Activated T-cell treated with anti-CD3 and anti-CD28 coated beads, Interleukin-2, amount 50 U/mL, for 72 hours (primary cell): ENCODE results near the gene NUP214. TPM values are rescaled to one million over a fixed set of nuclear protein-coding genes. Genes with fewer than 3 reads are reported as not detected.
A peak's percentile ranks its signal among the peaks of the same experiment; 100 is the strongest.

ENCODE experiments used
- ATAC-seq, 2 donors: fragments of 150-1000 bp; cut with Tn5 transposase; replicated peaks in 1 of 2; 2 replicates each; pipeline ENCODE4 v1.10.0; 2021; ENCODE audit warnings: moderate library complexity in 2 of 2, mild to moderate bottlenecking in 1 of 2
- DNase-seq, 2 donors: peaks; one replicate each; pipeline ENCODE4 v3.0.0; 2021 to 2022; ENCODE audit warnings: mixed read lengths in 1 of 2
- H3K27ac Mint-ChIP-seq: one replicate; pipeline ENCODE4 v1.8.0; 2022; ENCODE audit warnings: mild to moderate bottlenecking, moderate library complexity, mixed read lengths
- H3K27me3 Mint-ChIP-seq: one replicate; pipeline ENCODE4 v1.8.0; 2022; ENCODE audit warnings: low read depth, mixed read lengths
- H3K36me3 Mint-ChIP-seq, 2 donors: one replicate each; pipeline ENCODE4 v1.8.0; 2022; ENCODE audit warnings: mixed read lengths in 2 of 2, mild to moderate bottlenecking in 1 of 2; ENCODE audit not compliant: insufficient read depth in 2 of 2
- H3K4me1 Mint-ChIP-seq: one replicate; pipeline ENCODE4 v1.8.0; 2022; ENCODE audit warnings: low read depth, mixed read lengths
- H3K4me3 Mint-ChIP-seq, 2 donors: one replicate each; pipeline ENCODE4 v1.8.0; 2022; ENCODE audit warnings: mild to moderate bottlenecking in 2 of 2, mixed read lengths in 2 of 2, moderate library complexity in 2 of 2
- H3K9me3 Mint-ChIP-seq, 2 donors: one replicate each; pipeline ENCODE4 v1.8.0; 2022; ENCODE audit warnings: mixed read lengths in 2 of 2
- total RNA-seq, 2 donors: library from RNA; stranded (reverse); gene quantifications; one replicate each; pipeline ENCODE4 v1.2.3, GENCODE V29; 2022

The NUP214 gene
- total RNA-seq, 2 donors from 2014 or later, result 67.6 to 78.5 TPM

DNA sequence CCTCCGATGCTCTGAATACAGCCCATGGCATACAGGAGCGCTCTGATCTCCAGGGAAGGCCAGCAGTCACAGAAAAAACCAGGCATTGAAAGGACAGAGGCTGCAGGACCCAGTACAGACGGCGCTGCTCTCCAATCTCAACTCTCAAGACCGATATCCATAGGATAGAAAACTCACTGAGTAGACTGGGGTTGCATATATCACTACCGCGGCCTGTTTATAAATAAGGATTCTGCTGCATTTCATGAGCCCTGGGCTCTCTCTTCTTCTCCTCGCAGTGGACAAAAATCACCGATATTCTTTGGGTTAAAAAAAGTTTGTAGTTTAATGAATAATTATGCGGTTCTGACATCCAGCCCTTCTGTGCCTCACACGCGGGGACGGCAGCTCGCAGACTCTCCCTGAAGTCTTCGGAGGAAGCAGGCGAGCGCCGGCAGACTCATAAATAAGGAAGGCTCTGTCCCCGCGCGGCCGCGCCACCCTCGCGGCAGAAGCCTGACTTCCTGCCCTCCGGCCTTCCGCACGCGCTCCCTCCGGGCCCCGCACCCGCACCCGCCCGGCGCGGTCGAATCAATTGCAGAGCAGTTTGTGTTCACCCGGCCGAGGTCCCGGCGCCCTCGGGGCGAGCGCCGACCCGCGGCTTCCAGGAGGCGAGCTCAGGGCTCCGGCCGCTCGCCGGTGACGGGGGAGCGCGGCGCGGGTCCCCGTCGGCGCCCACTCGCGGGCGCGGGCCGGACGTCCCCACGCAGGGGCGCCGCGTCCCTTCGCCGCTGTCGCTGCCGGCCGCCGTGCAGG is 150.9 kb downstream of the NUP214 start, which contains the start of gene FAM78A:
Gene FAM78A (minus strand): TSS at position 417 of the 795 bp plus-strand sequence. CDS start 331 bp downstream, at position 86.
- H3K4me3 Mint-ChIP-seq, result peak within 1 kb of the TSS; percentile 93 to 100
- peak within 1 kb of the TSS; percentile 100 for H3K27ac Mint-ChIP-seq
- peak; percentile 70 to 76 for DNase-seq
- no peaks in the 10 kb centered on the region for H3K9me3 Mint-ChIP-seq
- peaks cover 15 to 27% of the 10 kb centered on the region in 2 donors for H3K36me3 Mint-ChIP-seq
- ATAC-seq, result peak; percentile 23 to 26
- peaks cover 31% of the 10 kb centered on the region for H3K4me1 Mint-ChIP-seq
- H3K27me3 Mint-ChIP-seq, result peaks cover 5% of the 10 kb centered on the region

DNA sequence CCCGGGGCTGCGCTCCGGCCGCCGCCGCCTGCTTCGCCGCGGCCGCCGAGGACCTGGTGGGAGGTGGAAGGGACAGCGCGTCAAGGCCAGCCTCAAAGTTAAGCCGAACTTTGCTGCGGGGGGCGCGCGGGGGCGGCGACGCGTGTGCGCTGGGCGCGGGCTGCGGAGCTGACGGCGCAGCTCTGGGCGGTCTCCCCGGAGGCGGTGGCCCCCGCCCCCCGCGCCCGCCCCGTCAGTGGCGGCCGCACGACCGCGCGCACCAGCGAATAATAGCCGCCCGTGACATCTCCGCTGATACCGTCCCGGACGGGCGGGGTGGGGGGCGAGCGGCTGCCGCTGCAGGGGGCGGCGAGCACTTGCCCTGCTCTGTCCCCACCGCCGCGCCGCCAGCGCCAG is 151.5 kb downstream of the NUP214 start:
- no peak overlapping the region for H3K27ac Mint-ChIP-seq

DNA sequence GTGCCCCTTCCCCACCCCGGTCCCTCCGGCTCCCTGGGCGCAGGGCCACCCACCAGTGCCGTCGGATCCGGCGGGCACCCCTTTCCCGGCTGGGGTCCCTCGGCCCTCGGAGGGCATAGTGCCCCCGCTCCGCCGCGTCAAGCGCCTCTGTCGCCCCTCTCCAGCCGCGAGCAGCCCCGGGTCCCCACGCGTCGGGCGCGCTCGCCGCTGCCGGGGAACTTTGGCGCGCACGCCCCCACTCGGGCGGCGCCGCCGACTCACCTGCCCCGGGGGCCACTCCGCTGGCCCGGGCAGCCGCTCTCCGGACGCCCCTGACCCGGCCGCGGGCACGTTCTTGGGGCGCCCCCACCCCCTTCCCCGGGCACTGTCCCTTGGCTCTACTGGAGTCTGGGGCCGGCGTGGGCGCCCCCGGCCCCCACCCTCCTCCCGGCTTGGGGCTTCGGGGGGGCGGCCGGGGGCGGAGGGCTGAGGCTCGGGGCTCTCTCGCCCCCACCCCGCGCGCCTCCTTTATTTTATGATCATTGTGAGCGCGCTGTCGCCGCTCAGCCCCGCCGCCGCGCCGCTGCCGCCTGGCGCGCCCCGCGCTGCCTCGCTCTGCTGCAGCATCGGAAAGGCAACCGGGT is 152.0 kb downstream of the NUP214 start:
- no peaks in the 10 kb centered on the region for H3K9me3 Mint-ChIP-seq
- peak overlapping the region; percentile 20 to 86 for H3K4me3 Mint-ChIP-seq
- peaks cover 14 to 27% of the 10 kb centered on the region in 2 donors for H3K36me3 Mint-ChIP-seq
- H3K4me1 Mint-ChIP-seq, result peaks cover 30% of the 10 kb centered on the region
- H3K27ac Mint-ChIP-seq, result no peak overlapping the region
- DNase-seq (peak; percentile 34 to 55), ATAC-seq (peak; percentile 4 to 12)
- peaks cover 16% of the 10 kb centered on the region for H3K27me3 Mint-ChIP-seq

More for the DNA sequence above, 151.5 kb downstream of the NUP214 start:
- Mint-ChIP-seq H3K4me3 (peak overlapping the region in 1 of 2 donors; percentile 59), H3K36me3 (peaks cover 15 to 27% of the 10 kb centered on the region in 2 donors), H3K9me3 (no peaks in the 10 kb centered on the region), H3K27me3 (peaks cover 11% of the 10 kb centered on the region), H3K4me1 (peaks cover 30% of the 10 kb centered on the region)
- DNase-seq (peak; percentile 45 to 50), ATAC-seq (peak; percentile 35 to 51)

DNA sequence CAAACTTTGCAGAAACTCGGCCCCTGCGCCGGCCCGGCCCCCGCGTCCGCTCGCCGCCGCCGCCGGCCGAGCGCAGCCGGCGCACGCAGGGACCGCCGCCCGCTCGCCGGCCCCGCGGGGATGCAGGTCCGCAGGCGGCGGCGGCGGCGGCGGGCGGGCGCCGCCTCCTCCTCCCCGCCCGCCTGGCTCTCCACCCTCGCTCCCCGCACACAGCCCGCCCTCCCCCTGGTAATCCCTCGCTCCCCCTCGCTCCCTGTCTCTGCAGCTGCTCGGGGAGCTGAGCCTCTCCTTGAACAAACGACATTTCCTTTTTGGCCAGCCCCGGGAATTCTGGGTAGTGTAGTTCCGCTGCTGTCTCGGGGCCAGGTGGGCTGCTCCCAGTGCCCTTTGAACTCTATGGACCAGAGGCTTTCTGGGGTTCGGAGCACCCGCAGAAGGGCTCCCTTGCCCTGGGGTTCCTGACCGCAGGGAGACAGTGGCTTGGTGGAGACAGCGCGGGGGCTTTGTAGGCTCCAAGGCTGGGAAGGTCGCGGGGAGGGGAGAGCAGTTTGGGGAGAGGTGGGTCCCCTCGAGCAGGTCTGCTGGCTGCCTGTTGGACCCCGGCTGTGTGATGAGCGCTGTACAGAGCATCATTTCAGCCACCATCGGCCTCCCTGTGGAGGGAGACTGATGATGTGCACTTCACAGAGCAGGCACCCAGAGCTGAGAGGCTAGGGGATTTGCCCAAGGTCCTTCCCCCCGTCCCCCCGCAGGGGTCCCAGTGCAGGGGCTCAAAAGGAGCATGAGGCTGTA is 152.7 kb downstream of the NUP214 start:
- Mint-ChIP-seq H3K36me3 (peaks cover 14 to 27% of the 10 kb centered on the region in 2 donors), H3K9me3 (no peaks in the 10 kb centered on the region), H3K4me3 (peak overlapping the region; percentile 73 to 86), H3K27me3 (peaks cover 17% of the 10 kb centered on the region), H3K27ac (peak overlapping the region; percentile 4), H3K4me1 (peaks cover 25% of the 10 kb centered on the region)
- DNase-seq, result peak; percentile 72 to 73
- peak; percentile 46 to 47 for ATAC-seq

DNA sequence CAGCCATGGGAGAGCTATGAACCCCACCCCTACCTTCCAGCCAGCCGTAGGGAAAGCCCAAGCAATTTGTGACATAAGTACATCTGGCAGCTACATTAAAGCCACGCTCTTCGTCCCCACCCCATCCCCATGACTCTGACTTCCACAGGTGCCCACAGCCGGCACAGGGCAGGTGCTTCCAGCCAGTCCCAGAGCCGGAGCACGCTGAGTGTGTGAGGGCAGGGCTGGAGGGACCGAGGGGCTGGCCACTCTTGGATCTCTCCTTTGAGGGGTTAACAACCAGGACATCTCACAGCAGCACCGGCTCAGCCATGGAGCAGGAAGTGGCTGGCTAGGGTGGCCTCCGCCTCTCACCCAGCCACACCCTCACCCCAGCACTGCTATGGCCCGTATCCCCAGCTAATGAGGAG is 153.3 kb downstream of the NUP214 start:
- peak overlapping the region; percentile 73 to 86 for H3K4me3 Mint-ChIP-seq
- DNase-seq, result peak in 1 of 2 donors; percentile 39
- no peak overlapping the region for H3K27ac Mint-ChIP-seq
- H3K27me3 Mint-ChIP-seq, result peaks cover 17% of the 10 kb centered on the region
- H3K4me1 Mint-ChIP-seq, result peaks cover 24% of the 10 kb centered on the region
- peaks cover 14 to 22% of the 10 kb centered on the region in 2 donors for H3K36me3 Mint-ChIP-seq
- no peaks in the 10 kb centered on the region for H3K9me3 Mint-ChIP-seq
- no peak for ATAC-seq

DNA sequence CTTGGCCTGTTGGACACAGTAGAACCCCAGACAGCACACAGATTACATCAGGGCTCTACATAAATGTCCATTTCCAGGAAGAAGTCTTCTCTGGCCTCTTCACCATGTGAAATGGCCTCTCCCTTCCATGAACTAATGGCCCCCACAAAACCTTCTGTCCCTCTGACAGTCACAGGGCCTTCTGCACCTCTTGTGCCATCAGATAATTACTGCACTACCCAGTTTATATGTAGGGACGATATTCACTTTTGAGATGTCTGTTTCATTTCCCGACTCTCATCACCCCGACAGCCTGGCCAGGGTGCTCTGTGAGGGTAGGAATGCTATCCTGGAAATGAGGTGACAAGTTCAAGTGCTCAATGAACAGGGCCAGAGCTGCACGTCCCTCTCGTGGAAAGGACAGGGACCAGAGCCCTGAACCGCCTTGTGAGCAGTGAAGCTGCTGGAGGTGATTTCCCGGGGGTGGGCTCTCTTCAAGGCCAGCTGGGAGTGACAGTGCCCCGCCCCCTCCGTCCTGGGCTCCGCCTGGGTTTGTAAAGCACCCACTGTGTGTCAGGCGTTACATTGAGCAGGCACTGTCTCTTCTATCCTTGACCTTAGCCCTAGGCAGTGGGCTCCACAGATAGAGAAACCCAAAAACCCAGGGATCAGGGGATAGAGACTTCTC is 153.9 kb downstream of the NUP214 start:
- Mint-ChIP-seq H3K36me3 (peaks cover 14 to 19% of the 10 kb centered on the region in 2 donors), H3K27ac (no peak overlapping the region), H3K27me3 (peaks cover 17% of the 10 kb centered on the region), H3K9me3 (no peaks in the 10 kb centered on the region), H3K4me3 (peak overlapping the region in 1 of 2 donors; percentile 73), H3K4me1 (peaks cover 24% of the 10 kb centered on the region)
- ATAC-seq (no peak), DNase-seq (no peak)

DNA sequence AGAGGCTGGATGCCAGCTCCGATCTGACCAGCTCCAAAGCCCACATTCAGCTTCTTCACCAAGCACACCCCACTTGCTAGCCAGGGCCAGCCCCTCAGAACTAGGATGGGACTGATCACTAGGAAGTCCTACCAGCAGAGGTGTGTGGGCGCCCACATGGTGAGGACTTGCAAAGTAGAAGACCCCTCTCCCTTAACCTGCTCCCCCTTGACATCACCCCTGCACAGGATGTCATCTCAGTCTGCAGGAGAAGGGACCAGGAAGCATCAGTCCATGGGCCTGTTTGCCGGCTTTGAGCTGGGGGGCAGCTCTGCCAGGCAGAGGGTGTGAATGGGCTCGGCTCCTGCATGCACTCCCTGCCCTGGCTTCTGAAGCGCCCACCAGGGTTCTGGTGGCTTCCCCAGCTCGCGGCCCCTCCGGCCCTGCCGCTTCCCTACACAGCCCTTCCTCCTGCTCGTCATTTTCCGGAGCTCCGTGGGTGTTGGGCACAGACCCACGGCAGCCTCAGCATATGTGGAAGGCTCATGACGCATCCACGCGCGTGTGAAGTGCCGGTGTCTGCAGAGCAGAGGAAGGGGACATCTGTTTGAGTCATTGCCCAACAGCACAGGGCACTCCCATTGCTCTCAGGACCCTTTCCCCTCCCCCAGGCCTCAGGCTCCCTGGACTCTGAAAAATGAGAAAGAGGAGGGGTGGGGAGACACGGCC is 154.6 kb downstream of the NUP214 start:
- Mint-ChIP-seq H3K27ac (no peak overlapping the region), H3K4me1 (peaks cover 24% of the 10 kb centered on the region), H3K27me3 (peaks cover 17% of the 10 kb centered on the region), H3K36me3 (peaks cover 9 to 16% of the 10 kb centered on the region in 2 donors), H3K9me3 (no peaks in the 10 kb centered on the region), H3K4me3 (no peak overlapping the region)
- DNase-seq, result no peak
- no peak for ATAC-seq

DNA sequence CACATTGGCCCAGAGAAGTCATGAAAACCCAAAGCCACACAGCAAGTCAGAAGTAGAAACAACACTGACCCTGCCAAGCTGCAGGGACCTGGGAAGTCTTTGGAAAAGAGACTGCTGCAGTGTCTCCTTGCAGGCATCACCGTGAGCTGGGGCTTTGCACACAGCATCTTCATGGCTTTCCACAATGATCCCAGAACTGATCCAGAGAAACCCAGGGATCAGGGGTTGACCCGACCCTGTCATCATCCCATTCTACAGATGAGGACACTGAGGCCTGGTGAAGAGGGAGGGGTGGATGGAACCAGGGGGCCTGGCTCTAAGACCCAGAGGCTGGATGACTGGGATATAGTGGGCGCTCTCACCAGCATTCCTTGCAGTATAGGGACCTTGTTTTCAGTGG is 155.3 kb downstream of the NUP214 start:
- Mint-ChIP-seq H3K27ac (no peak overlapping the region), H3K4me1 (peaks cover 24% of the 10 kb centered on the region), H3K27me3 (peaks cover 17% of the 10 kb centered on the region), H3K36me3 (peaks cover 4 to 9% of the 10 kb centered on the region in 2 donors), H3K9me3 (no peaks in the 10 kb centered on the region), H3K4me3 (no peak overlapping the region)
- DNase-seq (no peak), ATAC-seq (no peak)

DNA sequence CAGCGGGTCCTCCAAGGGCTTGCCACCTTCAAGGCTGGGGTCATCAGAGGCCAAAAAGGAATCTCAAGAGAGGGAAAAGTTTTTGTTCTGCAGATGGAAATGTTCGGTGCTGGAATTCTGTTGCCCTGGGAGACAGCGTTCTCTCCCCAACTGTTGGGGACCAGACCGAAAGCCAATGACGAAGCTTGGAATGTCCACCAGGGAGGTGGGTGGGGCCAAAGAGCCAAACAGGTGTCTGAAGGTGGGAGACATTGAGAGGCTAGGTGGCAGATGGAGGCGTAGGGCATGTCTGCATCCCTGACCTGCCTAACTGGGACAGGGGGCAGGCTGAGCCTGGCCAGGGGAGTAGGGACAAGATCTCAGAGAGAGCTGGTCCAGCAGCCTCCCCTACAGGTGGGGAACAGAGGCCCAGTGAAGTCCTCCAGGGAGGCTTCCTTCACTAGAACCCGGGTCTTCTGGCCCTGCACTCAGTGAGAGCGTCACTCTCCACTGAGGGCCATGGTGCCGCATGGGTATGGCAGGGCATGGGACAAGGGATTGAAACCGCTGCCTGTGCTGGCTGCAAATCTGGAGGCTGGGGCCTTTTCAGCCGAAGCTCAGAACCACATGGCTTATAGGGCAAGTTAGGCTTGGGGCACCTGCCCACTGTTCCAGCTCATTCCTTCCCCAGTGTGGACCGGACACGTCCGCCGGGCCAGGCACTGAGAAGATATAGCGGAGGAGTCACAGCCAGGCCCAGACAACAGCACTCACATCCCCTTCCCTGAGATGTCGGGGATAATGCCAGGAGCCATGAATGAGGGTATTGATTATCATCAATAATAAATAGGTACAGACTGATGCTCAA is 156.0 kb downstream of the NUP214 start:
- DNase-seq (no peak), ATAC-seq (no peak)
- no peaks in the 10 kb centered on the region for H3K9me3 Mint-ChIP-seq
- H3K27ac Mint-ChIP-seq, result no peak overlapping the region
- H3K4me1 Mint-ChIP-seq, result peaks cover 24% of the 10 kb centered on the region
- H3K27me3 Mint-ChIP-seq, result peaks cover 17% of the 10 kb centered on the region
- peak overlapping the region; percentile 19 to 66 for H3K4me3 Mint-ChIP-seq
- peaks cover 2% of the 10 kb centered on the region in 2 donors for H3K36me3 Mint-ChIP-seq

DNA sequence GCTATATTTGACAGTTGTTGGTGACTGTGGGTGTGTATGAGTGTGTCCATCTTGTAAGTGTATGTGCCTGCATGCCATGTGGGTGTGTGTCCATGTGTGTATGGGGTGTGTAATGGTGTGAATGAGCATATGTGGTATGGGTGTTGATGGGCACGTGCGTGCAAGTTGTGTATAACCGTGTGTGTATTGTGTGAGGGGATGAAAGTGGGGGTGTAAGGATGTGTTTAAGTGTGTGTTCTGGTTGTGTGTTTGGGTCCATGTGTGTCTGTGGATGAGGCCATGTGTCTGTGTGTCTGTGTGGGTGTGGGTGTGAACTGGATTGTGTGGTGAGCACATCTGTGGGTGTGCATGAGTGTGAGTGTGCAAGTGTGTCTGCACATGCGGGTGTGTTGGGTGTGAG is 156.8 kb downstream of the NUP214 start:
- H3K36me3 Mint-ChIP-seq, result peaks cover 2% of the 10 kb centered on the region in 2 donors
- H3K27ac Mint-ChIP-seq, result no peak overlapping the region
- peak overlapping the region; percentile 42 to 66 for H3K4me3 Mint-ChIP-seq
- peaks cover 17% of the 10 kb centered on the region for H3K27me3 Mint-ChIP-seq
- H3K9me3 Mint-ChIP-seq, result no peaks in the 10 kb centered on the region
- peaks cover 24% of the 10 kb centered on the region for H3K4me1 Mint-ChIP-seq
- ATAC-seq, result no peak
- DNase-seq, result no peak

DNA sequence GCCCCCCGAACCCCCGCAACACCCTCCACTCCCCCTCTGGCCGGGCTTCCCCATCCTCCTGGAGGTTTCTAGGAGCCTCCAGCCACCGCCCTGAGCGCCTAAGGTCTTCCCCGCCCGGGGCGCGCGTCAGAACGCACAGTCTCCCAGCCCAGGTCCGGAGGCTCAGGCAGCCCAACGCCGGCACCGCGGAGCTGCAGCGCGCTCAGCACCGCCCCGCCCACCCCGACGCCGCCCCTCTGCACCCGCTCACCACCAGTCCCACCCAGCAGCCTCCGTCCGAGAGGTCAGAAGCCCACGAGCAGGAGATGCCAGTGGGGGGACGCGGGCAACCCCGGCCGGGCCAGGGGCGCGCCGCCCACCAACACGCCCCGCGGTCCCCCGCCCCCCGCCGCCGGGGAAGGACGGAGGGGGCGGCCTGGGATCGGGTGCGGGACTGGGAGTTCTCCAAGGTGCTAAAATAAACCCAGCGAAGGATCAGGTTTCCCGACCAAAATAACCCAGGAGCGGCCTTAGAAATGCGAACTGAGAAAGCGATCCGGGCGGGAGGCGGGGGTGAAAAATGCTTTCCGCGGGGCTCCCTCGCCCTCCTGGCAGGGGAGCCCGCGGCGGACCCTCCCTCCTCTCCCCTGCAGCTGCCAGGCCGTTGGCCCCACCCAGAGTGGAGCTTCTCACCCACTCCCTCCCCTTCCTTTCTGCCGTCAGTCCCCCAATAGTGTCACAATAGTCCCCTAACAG is 157.5 kb downstream of the NUP214 start:
- peaks cover 24% of the 10 kb centered on the region for H3K4me1 Mint-ChIP-seq
- peak overlapping the region in 1 of 2 donors; percentile 71 for H3K4me3 Mint-ChIP-seq
- no peak for ATAC-seq
- no peaks in the 10 kb centered on the region for H3K9me3 Mint-ChIP-seq
- no peak overlapping the region for H3K27ac Mint-ChIP-seq
- H3K36me3 Mint-ChIP-seq, result peaks cover 2% of the 10 kb centered on the region in 2 donors
- peak in 1 of 2 donors; percentile 35 for DNase-seq
- peaks cover 17% of the 10 kb centered on the region for H3K27me3 Mint-ChIP-seq
